Epithelial cell of prostate (primary cell): ENCODE results near the gene RAPGEF3.

ENCODE experiments used
- DNase-seq: peaks from one replicate; pipeline ENCODE4 v3.0.0-alpha.2; 2011; ENCODE audit warnings: low read depth, low spot score
- H3K27ac ChIP-seq: fragments of 450-650 bp; 2 replicates; pipeline ENCODE4 v1.5.1; 2017; ENCODE audit warnings: mild to moderate bottlenecking

RAPGEF3 gene

GRCh38 chr12:47758834-47759690, at the start of gene RAPGEF3:
Gene RAPGEF3, minus strand, starts transcription at chr12:47758880. Its CDS starts 324 bp downstream, at chr12:47758556.
- peak; percentile 46 for DNase-seq

DNA sequence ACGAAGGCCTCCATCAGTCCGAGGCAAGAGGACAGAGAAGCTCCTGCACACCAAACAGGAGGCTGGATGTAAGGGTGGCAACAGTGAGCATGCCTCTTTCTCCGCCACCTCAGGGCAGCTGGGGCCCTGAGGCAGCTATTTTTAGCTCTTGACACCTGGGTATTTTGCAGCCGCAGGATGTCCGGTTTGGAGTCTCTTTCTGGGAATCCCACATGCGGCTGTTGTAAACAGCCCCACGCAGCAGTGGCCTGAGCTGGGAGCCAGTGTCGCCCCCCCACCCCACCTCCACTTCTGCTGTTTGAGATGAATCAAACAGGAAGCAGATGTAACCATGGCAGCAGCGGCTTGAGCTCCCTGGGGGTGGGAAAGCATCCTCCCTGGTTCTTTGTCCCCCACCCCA, 49.4 kb upstream of the RAPGEF3 start:
- H3K27ac ChIP-seq: no peak overlapping the region
- DNase-seq: no peak

More at GRCh38 chr12:47758834-47759690, at the start of gene RAPGEF3:
- H3K27ac ChIP-seq: peak within 1 kb of the TSS; percentile 78

GRCh38 chr12:47807338-47807737, 48.7 kb upstream of the RAPGEF3 start:
- H3K27ac ChIP-seq: no peak overlapping the region
- no peak for DNase-seq

DNA sequence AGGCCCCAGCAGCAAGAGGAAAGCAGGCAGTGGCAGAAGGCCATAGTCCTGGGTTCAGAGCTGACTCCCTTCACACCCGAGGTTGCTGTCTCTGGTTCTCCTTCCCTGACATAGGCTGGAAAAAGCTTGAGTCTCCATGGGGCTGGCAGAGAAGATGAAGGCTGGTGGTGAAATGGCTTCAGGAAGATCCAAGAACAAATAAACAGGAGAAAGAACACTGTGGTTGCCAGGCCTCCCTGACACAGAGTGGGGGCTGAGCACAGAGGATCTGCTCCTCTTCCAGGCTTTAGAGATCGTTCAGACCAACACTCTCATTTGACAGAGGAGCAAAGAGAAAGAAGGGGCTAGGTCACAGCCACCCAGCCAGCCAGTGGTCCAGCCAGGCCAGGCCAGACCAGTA, 46.7 kb upstream of the RAPGEF3 start:
- DNase-seq: no peak
- no peak overlapping the region for H3K27ac ChIP-seq

GRCh38 chr12:47804171-47804570, 45.5 kb upstream of the RAPGEF3 start:
- no peak overlapping the region for H3K27ac ChIP-seq
- DNase-seq: no peak

DNA sequence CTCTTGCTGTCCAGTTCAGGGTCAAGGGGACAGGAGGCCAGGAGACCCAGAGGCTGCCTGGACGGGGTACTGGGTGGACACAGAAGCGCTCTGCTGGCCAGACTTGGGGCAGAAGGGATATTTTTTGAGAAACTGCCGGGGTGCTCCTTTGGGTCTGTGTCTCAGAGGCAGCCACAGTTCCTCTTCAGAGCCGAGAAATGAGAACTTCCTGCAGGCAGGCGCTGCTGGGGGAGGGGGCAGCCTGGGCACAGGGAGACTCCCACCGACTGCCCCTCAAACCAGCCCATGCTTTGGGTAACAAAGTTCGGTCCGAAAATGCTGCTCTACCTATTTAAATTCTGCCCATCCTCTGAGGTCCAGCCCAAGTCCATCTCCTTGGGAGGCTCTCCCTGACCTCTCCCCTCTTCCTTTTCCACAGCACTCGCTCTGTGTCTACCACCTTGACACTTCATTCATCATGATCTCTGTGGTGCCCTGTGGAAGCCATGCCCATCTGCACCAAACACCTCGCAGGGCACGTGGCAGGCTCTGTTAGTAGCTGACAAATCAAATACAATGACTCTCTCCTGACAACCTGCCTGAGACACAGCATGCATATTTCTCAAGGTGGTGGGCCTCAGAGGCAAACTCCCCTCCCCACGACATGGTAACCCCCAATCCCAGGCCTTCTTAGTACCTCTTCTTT, 44.7 kb upstream of the RAPGEF3 start:
- no peak for DNase-seq
- no peak overlapping the region for H3K27ac ChIP-seq

DNA sequence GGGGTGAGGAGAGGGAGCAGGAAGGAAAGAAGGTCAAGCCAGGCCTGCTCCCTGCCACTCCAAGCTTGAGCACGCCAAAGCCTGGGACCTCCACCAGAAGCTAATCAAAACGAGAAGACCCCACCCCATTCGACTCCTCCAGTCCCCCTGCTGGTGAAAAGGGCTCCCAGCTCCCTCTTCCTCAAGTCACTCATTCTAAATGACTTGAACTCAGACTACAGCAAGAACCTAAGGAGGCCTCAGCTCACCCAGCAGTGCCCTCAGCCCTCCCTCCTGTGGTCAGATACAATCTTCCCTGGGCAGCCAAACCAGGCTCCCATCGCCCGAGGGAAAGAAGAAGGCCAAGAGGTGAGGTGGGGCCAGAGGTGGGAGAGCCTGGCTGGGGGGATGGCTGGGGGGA, 43.6 kb upstream of the RAPGEF3 start:
- no peak for DNase-seq
- no peak overlapping the region for H3K27ac ChIP-seq

DNA sequence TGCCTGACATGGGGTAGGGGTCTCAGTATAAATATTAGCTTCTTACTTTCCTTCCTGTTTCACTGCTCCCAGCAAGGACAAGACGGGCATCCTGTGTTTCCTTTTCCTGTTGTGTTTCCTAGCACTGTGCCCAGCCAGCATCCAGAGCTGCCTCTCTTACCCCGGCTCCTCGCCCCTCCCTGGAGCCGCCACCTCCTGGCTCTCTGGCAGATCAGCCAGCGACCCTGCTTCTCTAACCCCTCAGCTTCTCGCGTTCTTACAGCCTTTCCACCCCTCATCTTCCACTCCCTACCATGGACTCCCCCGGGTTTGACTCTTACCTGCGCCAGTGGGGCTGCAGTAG, 43.2 kb upstream of the RAPGEF3 start:
- no peak for DNase-seq
- H3K27ac ChIP-seq: no peak overlapping the region

- H3K27ac ChIP-seq: no peak overlapping the region
- no peak for DNase-seq
Measured at GRCh38 chr12:47801170-47801903, 42.7 kb upstream of the RAPGEF3 start.

GRCh38 chr12:47800582-47800981, 41.9 kb upstream of the RAPGEF3 start:
- DNase-seq: no peak
- no peak overlapping the region for H3K27ac ChIP-seq

GRCh38 chr12:47799357-47799955, 40.8 kb upstream of the RAPGEF3 start:
- H3K27ac ChIP-seq: no peak overlapping the region
- DNase-seq: no peak

- DNase-seq: no peak
- H3K27ac ChIP-seq: no peak overlapping the region
Measured at GRCh38 chr12:47798382-47798948, 39.8 kb upstream of the RAPGEF3 start.

DNA sequence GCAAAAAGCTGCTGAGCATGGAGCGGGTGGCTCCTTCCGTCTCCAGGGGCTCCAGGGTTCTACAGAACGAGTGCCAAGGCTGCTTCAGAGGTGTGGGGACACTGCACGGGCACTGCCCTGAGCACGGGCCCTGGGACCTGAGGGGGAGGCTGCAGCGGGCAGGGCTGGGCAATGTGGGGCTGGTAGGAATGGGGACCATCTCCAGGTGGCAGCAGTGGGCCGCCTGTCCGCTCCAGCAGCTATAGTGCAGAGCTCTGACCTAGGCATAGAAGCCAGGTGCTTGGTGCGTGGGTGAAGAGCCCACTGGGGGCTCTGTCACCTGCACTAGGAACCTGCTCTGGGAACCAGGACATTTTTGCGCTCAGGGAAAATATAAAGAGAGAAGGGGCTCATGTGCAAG, 38.8 kb upstream of the RAPGEF3 start:
- DNase-seq: no peak
- H3K27ac ChIP-seq: no peak overlapping the region

DNA sequence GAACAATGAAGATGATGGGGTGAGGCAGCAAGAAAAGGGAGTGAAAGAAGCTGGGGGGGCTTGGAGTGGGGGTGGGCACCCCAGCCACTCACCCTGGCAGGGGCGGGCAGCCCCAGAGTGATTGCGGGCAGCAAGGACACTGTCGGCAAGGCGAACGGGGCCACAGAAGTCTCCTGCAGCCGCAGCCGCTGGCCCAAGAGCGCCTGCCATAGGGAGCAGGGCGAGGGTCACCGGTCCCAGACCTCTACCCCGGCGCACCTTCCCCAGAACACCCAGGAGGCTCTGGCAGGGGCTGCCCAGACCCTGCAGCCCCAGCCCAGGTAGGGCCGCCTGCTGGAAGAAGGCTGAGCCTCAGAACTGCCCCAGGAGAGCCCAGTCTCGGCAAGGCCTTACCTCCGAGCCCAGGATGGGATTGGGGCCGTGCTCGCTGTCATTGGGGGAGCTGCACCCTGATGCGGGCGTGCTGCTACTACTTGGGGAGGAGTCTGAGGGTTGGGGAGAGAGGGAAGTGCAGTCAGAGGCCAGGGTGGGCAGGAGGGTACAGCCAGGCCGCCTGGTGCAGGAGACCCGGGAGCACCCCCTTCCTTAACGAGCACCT, 37.2 kb upstream of the RAPGEF3 start:
- H3K27ac ChIP-seq: no peak overlapping the region
- DNase-seq: no peak

DNA sequence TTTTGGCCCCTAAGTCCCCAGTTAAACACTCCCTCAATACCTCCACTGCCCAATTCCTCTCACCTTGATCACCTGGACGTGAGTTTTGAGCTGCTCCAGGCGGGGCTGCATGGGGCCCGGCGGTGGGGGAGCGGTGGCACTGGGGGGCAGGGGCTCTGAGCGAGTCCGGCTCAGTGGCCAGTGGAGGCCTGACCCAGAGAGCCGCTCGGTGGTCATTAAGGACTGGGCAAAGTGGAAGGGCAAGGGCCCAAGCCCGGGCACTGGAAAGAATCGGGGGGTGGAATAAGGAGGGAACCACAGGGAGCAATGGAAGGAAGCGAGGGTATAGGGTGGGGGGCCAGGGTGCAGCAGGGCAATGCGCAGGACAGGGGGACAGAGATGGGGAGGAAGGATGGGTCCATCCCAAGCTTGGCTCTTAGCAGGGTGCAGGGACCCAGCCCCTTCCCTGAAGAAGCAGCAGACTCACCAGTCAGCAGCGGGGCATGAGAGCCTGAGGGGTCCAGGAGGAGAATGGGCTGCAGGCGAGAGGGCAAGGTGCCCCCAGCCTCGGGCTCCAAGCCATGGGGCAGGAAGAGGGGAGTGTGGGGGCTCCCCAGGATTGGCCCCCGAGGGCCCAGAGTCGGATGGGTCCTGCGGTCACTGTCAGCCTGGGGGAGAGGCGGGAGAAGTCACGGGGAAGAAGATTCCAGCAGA, 36.6 kb upstream of the RAPGEF3 start:
- no peak overlapping the region for H3K27ac ChIP-seq
- DNase-seq: no peak

- no peak overlapping the region for H3K27ac ChIP-seq
- DNase-seq: no peak
Measured at GRCh38 chr12:47794679-47795078, 36.0 kb upstream of the RAPGEF3 start.

DNA sequence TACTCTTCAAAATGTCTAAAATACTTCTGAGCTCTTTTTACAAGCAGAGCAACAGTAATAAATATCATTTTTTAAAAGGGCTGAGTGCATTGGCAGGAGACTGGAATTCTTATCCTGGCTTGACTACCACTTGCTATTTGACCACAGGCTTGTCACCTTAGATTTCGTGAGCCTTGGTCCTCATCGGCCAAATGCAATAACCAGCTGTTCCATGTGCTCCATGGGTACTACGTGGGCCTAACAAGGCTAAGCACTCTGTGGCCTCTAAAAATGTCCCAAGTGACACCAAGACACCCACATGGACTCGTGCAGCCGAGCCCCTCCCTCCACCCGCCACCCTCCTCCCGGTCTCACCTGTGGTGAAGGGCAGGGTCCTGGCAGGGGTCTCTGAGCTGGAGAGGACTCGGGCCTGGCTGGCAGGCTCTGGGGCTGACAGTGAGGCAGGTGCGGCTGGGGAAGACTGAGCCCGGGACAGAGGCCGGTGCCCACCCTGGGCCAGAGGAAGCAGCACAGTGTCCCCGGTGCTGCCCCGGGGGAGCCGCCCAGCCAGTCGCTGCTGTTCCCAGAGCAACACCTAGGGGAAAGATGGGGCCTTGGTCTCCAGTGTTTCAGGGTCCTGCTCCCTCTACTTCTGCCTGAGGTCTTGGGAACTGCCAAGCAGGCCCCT, 34.5 kb upstream of the RAPGEF3 start:
- no peak for DNase-seq
- H3K27ac ChIP-seq: no peak overlapping the region

DNA sequence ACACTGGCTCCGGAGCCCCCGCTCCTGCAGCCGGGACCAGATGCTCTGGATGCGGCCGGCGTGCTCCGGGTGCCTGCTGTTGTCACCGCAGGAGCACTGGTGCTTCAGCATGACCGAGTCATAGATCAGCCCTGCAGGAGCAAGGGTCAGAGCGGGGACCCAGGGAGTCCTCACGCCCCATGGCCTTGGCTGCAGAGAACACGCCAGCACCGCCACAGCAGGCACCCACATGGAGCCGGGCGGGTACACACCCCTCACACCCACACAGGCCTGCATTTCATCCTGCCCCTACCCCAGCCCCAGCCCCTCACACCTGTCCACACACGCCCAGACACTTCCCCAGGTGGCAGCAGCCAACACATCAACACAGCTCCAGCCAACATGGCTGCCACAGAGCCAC, 33.2 kb upstream of the RAPGEF3 start:
- no peak overlapping the region for H3K27ac ChIP-seq
- no peak for DNase-seq

DNA sequence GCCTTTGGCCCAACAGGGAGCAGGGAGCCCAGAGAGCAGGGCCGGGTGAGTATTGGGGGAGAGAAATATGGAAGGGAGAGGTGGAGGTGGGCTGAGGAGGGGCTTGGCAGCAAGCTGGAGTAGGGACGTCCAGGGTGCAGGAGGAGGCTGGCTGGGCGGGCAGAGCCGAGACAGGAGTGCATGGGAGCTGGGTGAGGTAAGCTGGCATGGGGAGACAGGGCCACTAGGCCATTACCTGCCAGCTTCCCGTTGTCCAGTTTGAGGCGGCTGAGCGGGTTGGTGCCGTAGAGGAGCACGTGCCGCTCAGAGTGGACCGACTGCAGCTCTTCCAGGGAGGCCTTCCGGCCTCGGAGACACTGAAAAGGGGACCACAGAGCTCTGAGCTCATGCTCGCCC, 32.7 kb upstream of the RAPGEF3 start:
- H3K27ac ChIP-seq: no peak overlapping the region
- DNase-seq: no peak
